SK-N-DZ (cell line): Measurements from ENCODE around the gene LMX1A.
A peak's percentile ranks its signal among the peaks of the same experiment; 100 is the strongest.

ENCODE experiments used
- DNase-seq: peaks from one replicate; pipeline ENCODE4 v3.0.0-alpha.2; 2015; ENCODE audit warnings: low spot score

The LMX1A gene

DNA sequence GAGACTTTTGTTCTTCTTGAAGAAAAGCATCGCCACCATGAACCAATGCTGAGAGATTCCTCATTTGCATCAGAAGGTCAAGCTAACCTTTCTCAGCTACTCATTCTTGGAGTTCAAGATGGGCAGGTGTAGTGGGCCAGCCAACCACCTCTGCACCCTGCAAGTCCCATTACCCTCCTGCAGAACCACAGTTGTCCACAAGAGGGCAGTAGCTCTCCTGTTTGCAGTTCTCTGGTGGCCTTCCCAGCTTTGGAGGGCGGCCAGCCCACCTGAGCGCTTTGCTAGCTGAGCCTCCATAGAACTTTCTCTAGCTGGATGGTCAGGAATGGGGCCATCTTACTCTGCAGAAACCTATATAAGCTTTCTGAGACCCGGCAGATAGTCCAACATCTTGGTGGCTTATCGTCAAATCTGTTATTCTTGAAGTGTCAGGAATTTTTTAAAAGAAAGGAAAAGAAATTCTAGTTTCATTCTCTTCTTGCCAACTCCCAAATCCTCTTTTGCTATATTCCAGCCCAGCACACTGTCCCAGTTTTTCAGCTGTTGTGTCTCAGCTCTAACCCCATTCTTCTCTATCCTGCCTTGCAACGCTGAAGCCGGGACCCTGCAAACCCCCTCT lies 11.0 kb upstream of the LMX1A start:
- peak; percentile 71 for DNase-seq

DNA sequence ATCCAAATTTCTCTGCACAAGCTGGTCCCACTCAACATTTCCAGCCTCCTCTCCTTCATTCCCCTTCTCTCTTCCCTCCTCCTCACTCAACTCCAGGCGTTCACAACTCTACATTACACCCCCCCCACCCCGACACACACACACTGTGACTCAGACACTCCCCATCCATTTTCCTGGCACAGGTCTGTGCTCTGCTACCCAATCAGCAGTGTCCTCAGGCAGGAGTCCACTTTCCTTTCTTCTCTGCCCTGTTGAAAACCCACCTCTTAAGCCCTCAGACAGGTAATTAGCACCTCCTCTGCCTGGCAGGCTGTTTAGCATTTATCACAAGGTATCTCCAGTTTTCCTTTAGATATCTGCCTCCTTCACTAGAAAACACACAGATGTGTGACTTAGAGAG lies 8.8 kb upstream of the LMX1A start:
- no peak for DNase-seq

GRCh38 chr1:165364568-165365133 lies 8.1 kb upstream of the LMX1A start:
- no peak for DNase-seq

GRCh38 chr1:165356876-165357275 lies 361 bp upstream of the LMX1A start:
- no peak for DNase-seq

GRCh38 chr1:165355139-165355976 lies 1.2 kb downstream of the LMX1A start:
- DNase-seq, result no peak

- no peak for DNase-seq
Observed at GRCh38 chr1:165354739-165355138, 1.8 kb downstream of the LMX1A start.

DNA sequence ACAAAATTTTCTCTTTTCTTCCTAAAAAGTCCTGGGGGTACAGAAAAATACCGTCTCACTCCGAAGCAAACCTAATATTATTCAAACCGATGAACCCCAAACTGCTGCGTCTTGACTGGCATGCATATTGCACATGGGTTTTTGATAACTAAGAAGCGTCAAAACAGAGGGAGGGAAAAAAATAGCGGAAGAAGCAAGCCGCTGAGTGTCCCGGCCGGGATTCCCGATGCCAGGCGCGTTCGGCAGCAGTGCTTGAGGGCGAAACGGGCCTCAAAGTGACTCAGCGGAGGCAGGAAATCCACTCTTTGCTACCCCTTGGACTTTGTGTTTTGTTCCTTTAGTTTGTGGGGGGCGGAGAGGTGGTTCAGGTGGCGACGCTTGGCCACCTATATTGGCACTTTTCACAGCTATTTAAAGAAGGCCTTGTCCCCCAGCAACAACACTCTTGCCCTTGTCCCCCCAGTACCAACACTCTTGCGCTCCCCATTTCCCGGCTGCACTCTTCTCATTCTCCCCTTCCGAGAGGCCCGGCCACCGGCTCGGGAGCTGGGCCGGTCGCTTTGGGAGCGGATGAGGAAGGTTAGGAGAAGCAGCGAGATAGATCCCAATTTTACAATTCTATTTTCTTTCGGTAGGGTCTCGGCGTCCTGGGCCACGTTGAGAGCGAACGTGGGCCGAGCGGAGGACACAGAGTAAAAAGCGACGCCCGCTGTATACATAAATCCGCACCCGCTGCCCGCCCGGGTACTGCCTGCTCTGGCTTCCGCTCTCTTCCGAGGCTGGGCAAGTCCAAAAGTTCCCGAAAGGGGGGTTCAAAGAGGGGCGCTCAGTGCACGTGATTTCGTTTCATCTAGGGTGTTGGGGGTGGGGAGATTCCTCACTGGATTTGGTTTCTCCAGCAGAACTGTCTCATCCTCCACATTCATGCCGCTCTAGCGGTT lies 2.5 kb downstream of the LMX1A start:
- DNase-seq, result no peak

GRCh38 chr1:165352442-165353293 lies 3.8 kb downstream of the LMX1A start:
- peak; percentile 22 for DNase-seq

DNA sequence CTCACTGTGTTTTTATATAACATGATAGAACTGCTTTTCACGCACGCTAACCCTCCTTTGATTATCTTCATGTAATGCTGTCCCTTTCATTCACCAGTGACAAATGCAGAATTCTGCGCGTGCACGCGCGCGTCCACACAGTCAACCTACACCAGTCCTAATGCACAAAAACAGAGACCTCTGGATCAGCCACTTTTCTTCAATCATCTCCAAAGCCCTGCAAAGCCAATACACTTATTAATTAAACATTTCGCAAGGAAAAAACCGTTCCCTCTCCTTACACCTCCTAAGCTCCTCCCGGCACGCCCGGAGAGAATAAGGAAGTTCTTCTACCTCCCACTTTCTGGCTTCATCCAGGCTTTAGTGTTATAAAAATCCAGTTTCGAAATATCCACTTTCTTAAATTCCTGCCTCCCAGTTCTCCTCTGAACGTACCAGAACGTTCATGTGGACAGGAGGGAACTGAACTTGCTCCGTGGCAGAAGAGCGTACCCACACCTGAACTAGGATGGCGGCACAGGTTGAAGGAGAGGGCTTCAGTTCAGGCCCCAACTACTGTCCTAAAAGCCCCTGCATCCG lies 4.6 kb downstream of the LMX1A start:
- no peak for DNase-seq

GRCh38 chr1:165350840-165351239 lies 5.7 kb downstream of the LMX1A start:
- no peak for DNase-seq

- no peak for DNase-seq
Observed at GRCh38 chr1:165345502-165345901, 11.0 kb downstream of the LMX1A start.

- DNase-seq, result no peak
Observed at GRCh38 chr1:165344736-165345135, 11.8 kb downstream of the LMX1A start.

DNA sequence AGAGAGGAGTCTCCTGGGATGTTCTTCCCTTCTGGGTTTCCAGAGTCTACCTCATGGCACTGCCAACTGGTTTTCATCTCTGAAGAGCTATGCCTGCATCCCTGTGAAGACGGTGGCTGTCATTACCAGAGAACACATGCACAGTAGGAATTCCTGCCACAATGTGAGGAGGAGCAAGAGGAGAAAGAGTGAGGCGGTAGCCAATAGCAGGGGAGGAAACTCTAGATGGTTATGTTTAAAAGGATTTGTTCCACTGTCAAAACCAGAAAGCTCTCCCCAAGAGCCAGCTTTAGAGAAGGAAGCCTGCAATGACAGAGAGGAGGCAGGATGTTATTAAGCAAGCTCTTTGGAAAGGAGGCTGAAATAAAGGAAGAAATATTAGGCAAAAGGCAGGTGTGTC lies 12.3 kb downstream of the LMX1A start:
- no peak for DNase-seq

GRCh38 chr1:165342587-165342986 lies 13.9 kb downstream of the LMX1A start:
- no peak for DNase-seq

DNA sequence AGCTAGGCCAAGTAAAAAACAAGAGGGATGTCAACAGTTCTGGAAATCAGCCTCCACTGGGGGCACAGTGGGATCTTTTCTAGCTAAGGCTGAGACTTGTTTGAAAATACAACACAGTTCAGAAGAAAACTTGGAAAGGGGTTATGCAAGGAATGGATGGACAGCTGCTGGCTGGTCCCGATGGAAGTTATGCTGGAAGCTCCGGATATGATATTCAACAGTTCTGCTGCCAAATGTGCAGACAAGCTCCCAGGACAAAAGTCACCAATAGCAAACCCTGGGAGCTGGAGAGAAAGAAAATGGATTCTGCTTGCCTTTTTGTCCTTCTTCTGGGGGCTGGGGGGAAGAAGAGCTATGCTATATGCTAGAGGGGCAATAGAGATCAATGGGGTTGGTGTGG lies 14.3 kb downstream of the LMX1A start:
- no peak for DNase-seq

DNA sequence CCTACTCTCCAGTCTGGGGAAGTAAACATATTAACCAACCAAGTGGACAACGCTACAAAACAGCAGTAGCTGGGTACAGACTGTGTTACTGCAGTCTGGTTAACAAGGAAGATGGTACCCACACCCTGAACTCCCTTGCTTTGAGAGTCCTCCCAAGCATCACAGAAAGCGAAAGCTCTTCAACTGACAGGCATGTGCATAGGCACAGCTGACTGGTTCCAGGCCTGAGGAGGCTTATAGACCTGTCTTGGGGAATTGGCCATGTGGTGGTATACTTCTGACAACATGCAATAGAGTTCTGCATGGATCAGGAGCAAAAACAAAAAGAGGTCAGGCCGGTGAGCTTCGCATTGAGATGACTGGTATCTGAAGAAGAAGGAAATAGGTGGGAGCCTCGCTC lies 17.4 kb downstream of the LMX1A start:
- no peak for DNase-seq

DNA sequence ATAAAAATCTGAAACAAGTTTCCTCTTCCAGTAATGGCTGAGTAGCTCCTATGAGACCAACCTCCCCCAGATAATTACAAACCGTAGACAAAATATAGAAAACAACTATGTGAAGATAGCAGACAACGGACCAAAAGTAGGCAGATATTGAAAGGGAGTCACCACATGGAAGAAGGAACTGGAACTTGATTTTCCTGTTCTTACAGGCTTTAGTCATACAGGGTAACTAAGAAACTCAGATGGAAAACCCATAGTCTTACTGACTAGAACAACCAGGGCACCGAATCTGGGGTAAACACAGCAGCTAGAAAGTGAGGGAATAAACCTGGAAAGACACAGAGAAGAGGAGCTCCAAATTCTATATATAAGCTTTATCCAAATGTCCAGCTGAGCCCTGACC lies 26.0 kb downstream of the LMX1A start:
- DNase-seq, result no peak

DNA sequence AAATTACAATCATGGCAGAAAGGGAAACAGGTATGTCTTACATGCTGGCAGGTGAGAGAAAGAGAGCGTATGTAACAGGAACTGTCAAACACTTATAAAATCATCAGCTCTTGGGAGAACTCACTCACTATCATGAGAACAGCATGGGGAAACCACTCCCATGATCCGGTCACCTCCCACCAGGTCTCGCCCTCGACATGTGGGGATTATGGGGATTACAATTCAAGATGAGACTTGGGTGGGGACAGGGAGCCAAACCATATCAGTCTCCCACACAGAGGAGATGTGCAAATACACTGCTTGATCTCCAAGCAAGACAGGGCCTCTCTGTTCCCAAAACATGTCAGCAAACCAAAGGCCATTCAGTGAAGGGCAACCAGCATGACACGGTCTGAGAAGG lies 27.4 kb downstream of the LMX1A start:
- no peak for DNase-seq

- no peak for DNase-seq
Observed at GRCh38 chr1:165328136-165328535, 28.4 kb downstream of the LMX1A start.

DNA sequence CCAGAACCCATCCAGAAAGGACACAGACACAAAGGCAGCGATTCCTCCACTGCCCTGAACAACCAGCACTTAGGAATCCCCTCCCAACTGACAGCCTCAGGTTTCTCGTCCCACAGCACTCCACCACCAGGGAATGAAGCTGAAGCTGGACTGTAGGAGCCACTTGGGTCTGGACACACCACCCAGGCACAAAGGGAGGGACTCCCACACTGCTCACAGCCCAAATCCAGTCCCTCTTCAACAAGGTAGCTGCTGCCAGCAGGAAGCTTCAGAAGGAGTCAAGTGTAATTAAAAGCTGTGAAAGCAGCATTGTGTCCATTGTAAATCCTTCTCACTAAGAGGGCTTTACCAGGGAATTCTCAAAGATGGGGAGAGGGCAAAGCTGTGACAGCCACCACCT lies 29.0 kb downstream of the LMX1A start:
- no peak for DNase-seq
